GM21619 (cell line): Measurements from ENCODE around the gene UGDH.

Source experiments
- ATAC-seq: cut with Tn5 transposase; IDR thresholded peaks from one replicate; pipeline ENCODE4 v1.9.1; 2021; ENCODE audit not compliant: unreplicated experiment

The UGDH gene

GRCh38 chr4:39453738-39454137 is 73.5 kb downstream of the UGDH start:
- ATAC-seq, result no peak

- no peak for ATAC-seq
These were observed 74.2 kb downstream of the UGDH start for GRCh38 chr4:39452860-39453587.

GRCh38 chr4:39452153-39452859 is 74.9 kb downstream of the UGDH start:
- no peak for ATAC-seq

- ATAC-seq, result no peak
These were observed 75.7 kb downstream of the UGDH start for GRCh38 chr4:39451423-39452023.

- ATAC-seq, result no peak
These were observed 76.6 kb downstream of the UGDH start for GRCh38 chr4:39450618-39451017.
